ES-I3 (cell line): ENCODE results near the gene ANHX.

ENCODE experiments used
- H3K36me3 ChIP-seq: 2 replicates; pipeline ENCODE4 v1.6.1; 2013; ENCODE audit warnings: mild to moderate bottlenecking, low read length, control low read depth, moderate library complexity; ENCODE audit not compliant: insufficient read depth
- H3K4me1 ChIP-seq: 2 replicates; pipeline ENCODE4 v1.6.1; 2013; ENCODE audit warnings: mild to moderate bottlenecking, control low read depth, low read length; ENCODE audit not compliant: insufficient read depth
- H3K9ac ChIP-seq: 2 replicates; pipeline ENCODE4 v1.6.1; 2013; ENCODE audit warnings: low read depth, mild to moderate bottlenecking, low read length, moderate library complexity
- H3K9me3 ChIP-seq: 2 replicates; pipeline ENCODE4 v1.6.1; 2013; ENCODE audit warnings: mild to moderate bottlenecking, low read length, moderate library complexity; ENCODE audit not compliant: control insufficient read depth, insufficient read depth

ANHX gene

DNA sequence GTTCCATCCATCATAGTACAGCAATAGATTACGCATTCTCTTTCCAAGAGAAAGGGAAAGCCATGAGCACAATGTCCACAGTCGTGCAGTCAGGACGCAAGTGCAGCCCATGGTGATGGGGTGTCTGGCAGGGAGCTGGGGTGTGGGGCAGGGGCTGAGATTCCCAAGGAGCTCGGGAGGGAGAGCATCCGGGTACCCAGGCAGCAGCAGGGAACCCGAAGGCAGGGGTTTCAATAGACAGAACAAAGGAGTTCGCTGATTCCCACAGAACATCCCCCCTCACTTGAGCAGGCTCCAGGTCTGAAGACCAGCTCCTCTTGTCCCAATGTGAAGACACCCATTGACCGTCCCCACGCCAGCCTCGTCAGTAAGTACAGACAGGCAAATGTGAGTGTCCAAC lies 13.5 kb downstream of the ANHX start:
- Histone ChIP-seq H3K36me3 (no peaks in the 10 kb centered on the region), H3K9ac (no peak overlapping the region), H3K4me1 (no peaks in the 10 kb centered on the region), H3K9me3 (peaks cover 6% of the 10 kb centered on the region; the same call in 1 of the 2 replicates)

DNA sequence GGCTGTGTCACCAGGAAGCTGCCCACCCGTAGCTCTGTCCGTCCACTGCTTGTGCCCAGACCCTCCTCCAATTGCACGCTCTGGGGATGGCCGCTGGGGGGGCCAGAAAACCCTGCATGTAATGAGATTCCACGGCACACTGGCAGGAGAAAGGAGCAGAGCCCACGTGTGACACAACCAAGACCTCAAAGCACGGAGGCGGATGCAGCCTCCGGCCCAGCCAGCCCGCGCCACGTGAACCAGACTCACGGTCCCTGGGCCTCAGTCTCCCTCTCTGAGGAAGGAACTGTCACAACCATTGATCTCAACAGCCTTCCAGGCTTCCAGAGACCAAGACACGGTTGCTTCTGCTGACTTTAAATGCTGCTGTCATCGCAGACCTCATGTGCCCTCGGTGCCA lies 14.4 kb downstream of the ANHX start:
- H3K4me1 ChIP-seq: no peaks in the 10 kb centered on the region
- no peaks in the 10 kb centered on the region for H3K36me3 ChIP-seq
- H3K9ac ChIP-seq: no peak overlapping the region
- peaks cover 6% of the 10 kb centered on the region; the same call in 1 of the 2 replicates for H3K9me3 ChIP-seq

DNA sequence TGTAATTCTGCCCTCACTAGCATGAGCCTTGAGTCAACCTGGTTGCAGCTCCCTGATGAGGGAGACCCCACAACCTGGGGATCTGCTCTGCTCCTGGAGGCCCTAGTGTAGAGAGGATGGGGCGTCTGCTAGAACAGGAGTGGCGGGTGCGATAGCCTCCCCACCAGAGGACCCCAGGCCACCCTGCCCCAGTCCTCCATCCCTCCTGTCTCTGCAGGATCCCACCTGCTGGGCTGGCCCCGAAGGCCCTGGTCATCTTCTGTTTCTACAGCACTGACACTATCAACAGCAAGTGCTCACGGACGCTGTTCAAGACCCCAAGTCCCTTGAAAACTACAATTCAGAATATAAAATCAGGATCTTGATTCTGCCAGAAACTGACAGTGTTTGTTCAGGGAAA lies 15.2 kb downstream of the ANHX start:
- Histone ChIP-seq H3K9ac (no peak overlapping the region), H3K9me3 (peaks cover 6% of the 10 kb centered on the region; the same call in 1 of the 2 replicates), H3K36me3 (no peaks in the 10 kb centered on the region), H3K4me1 (no peaks in the 10 kb centered on the region)

DNA sequence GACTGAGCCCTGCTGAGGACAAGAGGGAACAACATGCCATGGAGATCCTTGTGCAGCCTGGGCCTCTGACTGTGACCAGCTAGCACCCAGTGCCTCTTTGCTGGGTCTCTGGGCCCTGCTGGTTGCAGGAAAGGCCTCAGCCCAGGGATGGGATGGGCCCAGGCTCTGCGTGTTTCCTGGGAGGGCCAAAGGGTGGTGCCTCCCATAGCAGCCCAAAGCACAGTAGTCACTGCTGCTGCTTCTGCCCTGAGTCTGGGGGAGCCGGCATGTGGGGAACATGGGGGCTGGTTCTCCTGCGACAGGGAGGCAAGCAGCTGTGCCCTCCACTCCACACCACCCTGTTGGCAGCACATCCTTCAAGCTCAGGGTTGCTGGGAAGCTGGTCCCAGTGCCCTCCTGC lies 18.5 kb downstream of the ANHX start:
- Histone ChIP-seq H3K36me3 (no peaks in the 10 kb centered on the region), H3K9me3 (peaks cover 8% of the 10 kb centered on the region; the same call in 1 of the 2 replicates), H3K9ac (no peak overlapping the region), H3K4me1 (no peaks in the 10 kb centered on the region)

DNA sequence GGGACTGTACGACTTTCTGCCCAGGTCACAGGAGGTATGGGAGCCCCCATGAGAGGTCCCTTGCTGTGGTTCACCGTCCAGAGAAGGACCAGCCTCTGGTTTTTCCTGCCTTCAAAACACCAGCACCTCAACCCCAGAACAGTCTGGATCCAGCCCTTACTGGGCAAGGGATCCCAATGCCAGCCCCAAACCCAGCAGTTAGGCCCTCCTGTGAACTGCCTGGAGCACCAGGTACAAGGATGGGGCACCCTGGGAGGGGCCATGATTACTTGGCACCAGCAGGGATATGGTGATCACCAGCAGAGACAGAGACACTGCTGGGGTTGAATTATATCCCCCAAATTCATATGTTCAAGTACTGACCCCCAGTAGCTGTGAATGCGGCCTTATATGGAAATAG lies 20.0 kb downstream of the ANHX start:
- Histone ChIP-seq H3K9me3 (peaks cover 5% of the 10 kb centered on the region; the same call in 1 of the 2 replicates), H3K36me3 (no peaks in the 10 kb centered on the region), H3K9ac (no peak overlapping the region), H3K4me1 (no peaks in the 10 kb centered on the region)

DNA sequence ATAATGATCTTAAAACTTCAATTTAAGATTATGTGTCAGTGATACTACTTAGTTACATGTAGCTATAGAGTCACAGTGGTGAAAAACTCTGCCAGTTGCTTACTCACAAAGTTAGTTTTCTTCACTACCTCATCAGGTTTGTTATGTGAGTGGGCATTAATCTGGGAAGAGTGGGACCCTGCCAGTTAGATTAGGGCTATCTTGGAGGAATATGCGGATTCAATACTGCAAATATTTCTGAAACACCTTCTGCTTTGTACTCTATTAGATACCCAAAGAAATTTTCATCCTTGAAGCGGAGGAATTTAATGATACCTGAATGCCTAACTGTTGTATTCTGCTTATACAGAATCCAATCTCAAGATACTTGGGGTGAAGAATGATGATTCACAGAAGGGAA lies 29.3 kb downstream of the ANHX start:
- Histone ChIP-seq H3K36me3 (peaks cover 20% of the 10 kb centered on the region), H3K9me3 (peaks cover 45% of the 10 kb centered on the region), H3K4me1 (no peaks in the 10 kb centered on the region), H3K9ac (no peak overlapping the region)

DNA sequence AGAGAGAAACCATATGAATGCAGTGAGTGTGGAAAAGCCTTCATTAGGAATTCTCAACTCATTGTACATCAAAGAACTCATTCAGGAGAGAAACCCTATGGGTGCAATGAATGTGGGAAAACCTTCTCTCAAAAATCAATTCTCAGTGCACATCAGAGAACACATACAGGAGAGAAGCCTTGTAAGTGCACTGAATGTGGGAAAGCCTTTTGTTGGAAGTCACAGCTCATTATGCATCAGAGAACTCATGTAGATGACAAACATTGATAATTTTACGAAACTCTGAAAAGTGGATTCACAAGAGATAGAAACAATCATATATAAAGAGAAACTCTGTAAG lies 31.4 kb downstream of the ANHX start:
- Histone ChIP-seq H3K36me3 (peaks cover 20% of the 10 kb centered on the region), H3K9me3 (peaks cover 56% of the 10 kb centered on the region), H3K4me1 (no peaks in the 10 kb centered on the region), H3K9ac (no peak overlapping the region)

DNA sequence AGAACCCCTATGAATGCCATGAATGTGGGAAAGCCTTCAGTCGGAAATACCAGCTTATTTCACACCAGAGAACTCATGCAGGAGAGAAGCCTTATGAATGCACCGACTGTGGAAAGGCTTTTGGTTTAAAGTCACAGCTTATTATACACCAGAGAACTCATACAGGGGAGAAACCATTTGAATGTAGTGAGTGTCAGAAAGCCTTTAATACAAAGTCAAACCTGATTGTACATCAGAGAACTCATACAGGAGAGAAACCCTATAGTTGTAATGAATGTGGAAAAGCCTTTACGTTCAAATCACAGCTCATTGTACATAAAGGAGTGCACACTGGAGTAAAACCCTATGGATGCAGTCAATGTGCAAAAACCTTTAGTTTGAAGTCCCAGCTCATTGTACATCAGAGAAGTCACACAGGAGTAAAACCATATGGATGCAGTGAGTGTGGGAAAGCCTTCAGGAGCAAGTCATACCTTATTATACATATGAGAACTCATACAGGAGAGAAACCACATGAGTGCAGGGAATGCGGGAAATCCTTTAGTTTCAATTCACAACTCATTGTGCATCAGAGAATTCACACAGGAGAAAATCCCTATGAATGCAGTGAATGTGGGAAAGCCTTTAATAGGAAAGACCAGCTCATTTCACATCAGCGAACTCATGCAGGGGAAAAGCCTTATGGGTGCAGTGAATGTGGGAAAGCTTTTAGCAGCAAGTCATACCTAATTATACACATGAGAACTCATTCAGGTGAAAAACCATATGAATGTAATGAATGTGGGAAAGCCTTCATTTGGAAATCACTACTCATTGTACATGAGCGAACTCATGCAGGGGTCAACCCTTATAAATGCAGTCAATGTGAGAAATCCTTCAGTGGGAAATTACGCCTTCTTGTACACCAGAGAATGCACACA lies 32.1 kb downstream of the ANHX start:
- H3K9me3 ChIP-seq: peaks cover 56% of the 10 kb centered on the region
- no peak overlapping the region for H3K9ac ChIP-seq
- peaks cover 20% of the 10 kb centered on the region for H3K36me3 ChIP-seq
- no peaks in the 10 kb centered on the region for H3K4me1 ChIP-seq

DNA sequence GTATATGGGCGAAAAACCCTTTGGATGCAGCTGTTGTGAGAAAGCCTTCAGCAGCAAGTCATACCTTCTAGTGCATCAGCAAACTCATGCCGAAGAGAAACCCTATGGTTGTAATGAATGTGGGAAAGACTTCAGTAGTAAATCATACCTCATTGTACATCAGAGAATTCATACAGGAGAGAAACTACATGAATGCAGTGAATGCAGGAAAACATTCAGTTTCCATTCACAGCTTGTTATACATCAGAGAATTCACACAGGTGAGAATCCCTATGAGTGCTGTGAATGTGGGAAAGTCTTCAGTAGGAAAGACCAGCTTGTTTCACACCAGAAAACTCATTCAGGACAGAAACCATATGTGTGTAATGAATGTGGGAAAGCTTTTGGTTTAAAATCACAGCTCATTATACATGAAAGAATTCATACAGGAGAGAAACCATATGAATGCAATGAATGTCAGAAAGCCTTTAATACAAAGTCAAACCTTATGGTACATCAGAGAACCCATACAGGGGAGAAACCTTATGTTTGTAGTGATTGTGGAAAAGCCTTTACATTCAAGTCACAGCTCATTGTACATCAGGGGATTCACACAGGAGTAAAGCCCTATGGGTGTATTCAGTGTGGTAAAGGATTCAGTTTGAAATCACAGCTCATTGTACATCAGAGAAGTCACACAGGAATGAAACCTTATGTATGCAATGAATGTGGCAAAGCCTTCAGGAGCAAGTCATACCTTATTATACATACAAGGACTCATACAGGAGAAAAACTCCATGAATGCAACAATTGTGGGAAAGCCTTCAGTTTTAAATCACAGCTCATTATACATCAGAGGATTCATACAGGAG lies 33.0 kb downstream of the ANHX start:
- Histone ChIP-seq H3K4me1 (no peaks in the 10 kb centered on the region), H3K9me3 (peaks cover 56% of the 10 kb centered on the region), H3K36me3 (peaks cover 20% of the 10 kb centered on the region), H3K9ac (no peak overlapping the region)

DNA sequence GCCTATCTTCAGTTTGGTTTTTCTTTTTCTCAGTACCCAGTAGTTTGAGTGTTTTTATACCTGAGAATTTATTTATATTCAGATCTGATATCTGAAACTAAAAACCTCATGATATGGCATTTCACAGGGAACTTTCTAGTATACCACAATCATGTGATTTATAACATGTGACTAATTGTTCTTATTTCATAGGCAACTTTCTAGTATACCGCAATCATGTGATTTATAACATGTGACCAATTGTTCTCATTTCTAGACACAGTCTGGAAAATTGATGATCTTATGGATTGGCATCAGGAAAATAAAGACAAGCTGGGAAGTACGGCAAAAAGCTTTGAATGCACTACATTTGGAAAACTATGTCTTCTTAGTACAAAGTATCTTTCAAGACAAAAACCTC lies 33.8 kb downstream of the ANHX start:
- no peaks in the 10 kb centered on the region for H3K4me1 ChIP-seq
- peaks cover 53% of the 10 kb centered on the region for H3K9me3 ChIP-seq
- peaks cover 20% of the 10 kb centered on the region for H3K36me3 ChIP-seq
- H3K9ac ChIP-seq: no peak overlapping the region

DNA sequence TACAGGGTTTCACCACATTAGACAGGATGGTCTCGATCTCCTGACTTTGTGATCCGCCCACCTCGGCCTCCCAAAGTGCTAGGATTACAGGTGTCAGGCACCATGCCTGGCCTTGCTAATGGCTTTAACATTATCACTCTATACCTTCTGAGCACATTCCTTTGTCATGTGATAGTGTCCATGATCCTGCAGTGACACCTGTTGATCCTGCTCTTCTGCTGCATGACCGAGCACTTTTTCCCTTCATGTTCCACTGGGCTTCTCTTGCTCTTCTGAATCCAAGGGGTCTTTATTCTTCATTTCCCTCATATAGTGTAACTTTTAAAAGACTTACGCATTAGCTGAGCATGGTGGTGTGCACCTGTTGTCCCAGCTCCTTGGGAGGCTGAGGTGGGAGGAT lies 42.8 kb downstream of the ANHX start:
- H3K9ac ChIP-seq: no peak overlapping the region
- H3K36me3 ChIP-seq: peaks cover 56% of the 10 kb centered on the region
- H3K9me3 ChIP-seq: peaks cover 35% of the 10 kb centered on the region

DNA sequence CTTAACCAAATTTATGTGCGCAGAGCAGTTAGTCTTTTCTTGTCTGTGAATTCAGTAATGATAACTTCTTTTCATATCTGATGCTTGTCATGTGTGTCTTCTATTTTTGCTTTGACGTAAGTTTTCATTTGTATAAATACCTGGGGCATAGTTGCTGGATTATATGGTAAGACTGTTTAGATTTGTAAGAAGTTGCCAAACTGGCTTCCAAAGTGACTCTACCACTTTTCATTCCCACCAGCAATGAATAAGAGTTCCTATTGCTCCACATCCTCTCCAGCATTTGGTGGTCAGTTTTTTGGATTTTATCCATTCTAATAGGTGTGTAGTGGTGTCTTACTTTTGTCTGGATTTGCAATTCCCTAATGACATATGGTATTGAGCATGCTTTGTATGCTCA lies 45.5 kb downstream of the ANHX start:
- H3K9me3 ChIP-seq: peaks cover 42% of the 10 kb centered on the region
- peaks cover 73% of the 10 kb centered on the region for H3K36me3 ChIP-seq
- no peak overlapping the region for H3K9ac ChIP-seq
- H3K4me1 ChIP-seq: no peaks in the 10 kb centered on the region

More for the DNA sequence above, 42.8 kb downstream of the ANHX start:
- H3K4me1 ChIP-seq: no peaks in the 10 kb centered on the region

DNA sequence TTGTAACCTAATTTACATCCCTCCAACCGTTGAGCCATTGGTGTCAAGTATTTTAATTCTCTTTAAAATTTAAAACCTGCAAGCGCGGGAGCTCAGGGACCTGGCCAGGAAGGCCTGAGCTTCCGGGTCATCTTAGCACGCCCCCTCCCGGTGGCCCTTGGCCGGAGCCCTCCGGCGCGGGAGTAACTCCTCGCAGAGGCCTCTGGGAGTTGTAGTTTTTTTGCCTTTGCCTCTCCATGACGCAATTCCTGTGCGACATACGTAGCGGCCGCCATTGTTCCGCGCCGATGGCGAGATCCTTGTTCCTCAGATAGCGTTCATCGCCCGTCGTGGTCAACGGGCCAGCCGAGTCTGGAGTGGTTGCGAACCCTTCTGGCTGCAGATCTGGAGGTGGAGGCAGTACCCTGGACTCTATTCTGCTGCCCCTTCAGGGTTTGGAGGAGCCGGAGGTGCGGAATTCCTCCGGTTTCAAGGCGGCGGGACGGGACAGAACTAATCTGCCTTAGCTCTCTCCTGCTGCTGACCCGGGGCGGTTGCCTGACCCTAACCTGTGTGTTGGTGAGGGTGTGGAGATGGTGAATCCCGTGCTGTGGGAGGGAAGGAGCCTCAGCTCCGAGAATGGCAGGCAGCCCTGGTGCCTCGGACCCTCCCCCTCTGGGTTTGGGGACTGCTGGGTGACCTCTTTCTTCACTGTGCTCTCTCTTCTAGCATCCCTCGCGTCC lies 54.3 kb downstream of the ANHX start, which contains the start of gene ZNF268:
ZNF268 (plus strand) TSS at position 258 of the 722 bp plus-strand sequence. CDS start 503 bp downstream, outside the sequence.
- peak within 1 kb of the TSS; percentile 80 for H3K9ac ChIP-seq
- no peaks in the 10 kb centered on the region for H3K4me1 ChIP-seq
- H3K36me3 ChIP-seq: peaks cover 7% of the 10 kb centered on the region; the same call in 1 of the 2 replicates
- peaks cover 28% of the 10 kb centered on the region for H3K9me3 ChIP-seq

DNA sequence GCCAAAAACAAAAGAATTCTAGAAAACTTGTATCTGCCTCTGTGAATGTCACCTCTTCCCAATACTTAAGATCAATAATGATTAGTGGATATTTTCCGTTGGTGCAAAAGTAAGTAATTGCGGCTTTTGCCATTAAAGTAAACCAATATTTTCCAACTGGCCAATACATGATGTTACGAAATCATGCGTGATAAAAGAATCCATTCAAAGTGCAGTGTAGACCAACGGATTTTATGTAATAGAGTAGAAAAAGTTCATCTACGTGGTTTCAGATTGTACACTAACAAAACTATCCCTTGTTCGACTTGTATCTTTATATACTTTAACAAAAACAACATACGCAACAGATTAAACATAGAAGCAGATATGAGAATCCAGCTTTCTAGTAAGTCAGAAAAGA lies 55.0 kb downstream of the ANHX start:
- Histone ChIP-seq H3K4me1 (no peaks in the 10 kb centered on the region), H3K36me3 (peaks cover 3% of the 10 kb centered on the region; the same call in 1 of the 2 replicates), H3K9me3 (peaks cover 24% of the 10 kb centered on the region), H3K9ac (no peak overlapping the region)
